ENCODE results near the gene PTPN11. TPM values are rescaled to one million over a fixed set of nuclear protein-coding genes. Genes with fewer than 3 reads are reported as not detected.
"Not testable (repeated sequence)": the region's sequence is repeated elsewhere in the genome, so short reads cannot be mapped to it uniquely, and the experiment has no call there.

Gene PTPN11
- total and polyA plus RNA-seq, 2 experiments from 2014 or later, result 78.0 to 89.5 TPM

DNA sequence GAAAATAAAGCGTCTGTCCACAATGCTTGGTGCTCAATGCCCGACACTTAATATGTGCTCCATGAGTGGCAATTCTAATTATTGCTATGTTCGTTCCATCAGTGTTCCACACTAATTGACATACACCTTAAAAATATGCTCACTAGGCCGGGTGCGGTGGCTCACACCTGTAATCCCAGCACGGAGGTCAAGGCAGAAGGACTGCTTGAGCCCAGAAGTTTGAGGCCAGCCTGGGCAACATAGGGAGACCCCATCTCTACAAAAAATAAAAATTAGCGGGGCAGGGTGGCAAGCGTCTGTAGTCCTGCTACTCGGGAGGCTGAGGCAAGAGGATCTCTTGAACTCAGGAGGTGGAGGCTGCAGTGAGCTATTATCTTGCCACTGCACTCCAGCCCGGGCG, 35.9 kb upstream of the PTPN11 start:
- H3K9me2 ChIP-seq (ENCODE audit: insufficient read depth), result no peaks in the 10 kb centered on the region
- peak overlapping the region; percentile 80 for H3K9ac ChIP-seq
- no peaks in the 10 kb centered on the region for H4K20me1 ChIP-seq (ENCODE audit: insufficient read depth)
- peak overlapping the region; percentile 89 for H3K4me3 ChIP-seq
- peak overlapping the region; percentile 100 for H2AFZ ChIP-seq
- in situ Hi-C loops (cut with MboI), result loop anchor here (10.0 to 25.0 kb wide), 2 partner anchors 168 to 446 kb away; no protein-coding TSS in a partner anchor
- no peak for DNase-seq
- peaks cover 3% of the 10 kb centered on the region; the same call in 1 of the 2 replicates for H3F3A ChIP-seq (ENCODE audit: insufficient read depth)
- H3K4me1 ChIP-seq (ENCODE audit: insufficient read depth), result peaks cover 15% of the 10 kb centered on the region; the same call in 1 of the 2 replicates
- H3K9me3 ChIP-seq (ENCODE audit: low read depth), result no peaks in the 10 kb centered on the region
- H3K27ac ChIP-seq, result peak overlapping the region; percentile 24; the same call in 1 of the 2 replicates
- no peaks in the 10 kb centered on the region for H3K27me3 ChIP-seq (replicated peaks; ENCODE audit: insufficient read depth)
- peaks cover 40% of the 10 kb centered on the region for H3K79me2 ChIP-seq (ENCODE audit: insufficient read depth)
- peak overlapping the region; percentile 90 for H3K4me2 ChIP-seq (ENCODE audit: unreplicated experiment)
- 85 to 86% methylated on average over 11 of the region's 11 CpGs for WGBS, 2 experiments (ENCODE audit: low coverage in 1 of 2, low lambda C conversion rate in 2 of 2, missing lambda C conversion rate in 2 of 2)
- no peaks in the 10 kb centered on the region for H3K36me3 ChIP-seq (ENCODE audit: low read depth)
- no peak for TF ChIP-seq EZH2phosphoT487 (IDR thresholded peaks at IDR 0.05; ENCODE audit: insufficient read depth, low read depth)
- TF ChIP-seq EZH2 (IDR thresholded peaks at IDR 0.05; ENCODE audit: insufficient read depth, poor library complexity, severe bottlenecking), result no peak

DNA sequence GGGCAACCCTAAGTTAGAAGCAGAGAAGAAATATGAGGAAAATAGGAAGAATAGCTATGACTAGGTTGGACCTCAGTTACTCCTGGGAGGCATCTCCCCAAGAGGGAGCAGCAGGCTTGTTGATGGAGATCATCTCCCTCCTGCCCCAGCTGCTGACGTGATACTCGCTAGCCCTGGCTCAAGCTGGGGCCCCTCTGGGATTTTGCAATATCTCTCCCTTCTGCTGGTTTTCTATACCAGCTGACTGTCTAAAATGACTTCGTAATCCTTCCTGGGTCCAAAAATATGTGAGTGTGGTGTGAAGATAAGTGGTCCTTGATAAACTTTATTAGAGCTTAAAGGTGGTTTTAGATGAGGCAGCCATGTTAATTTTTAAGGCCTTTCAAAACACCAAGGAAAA, 32.0 kb upstream of the PTPN11 start:
- Histone ChIP-seq H3K27me3 (replicated peaks; ENCODE audit: insufficient read depth) (no peaks in the 10 kb centered on the region), H2AFZ (peak overlapping the region; percentile 87), H3K79me2 (ENCODE audit: insufficient read depth) (peaks cover 1% of the 10 kb centered on the region; the same call in 1 of the 2 replicates), H3K4me1 (ENCODE audit: insufficient read depth) (peaks cover 8% of the 10 kb centered on the region; the same call in 1 of the 2 replicates), H3K9me3 (ENCODE audit: low read depth) (no peaks in the 10 kb centered on the region), H3K27ac (peak overlapping the region; percentile 45), H3K4me2 (ENCODE audit: unreplicated experiment) (peak overlapping the region; percentile 85), H4K20me1 (ENCODE audit: insufficient read depth) (no peaks in the 10 kb centered on the region), H3K4me3 (no peak overlapping the region), H3K36me3 (ENCODE audit: low read depth) (no peaks in the 10 kb centered on the region), H3K9ac (peak overlapping the region; percentile 33; the same call in 1 of the 2 replicates), H3F3A (ENCODE audit: insufficient read depth) (peaks cover 3% of the 10 kb centered on the region; the same call in 1 of the 2 replicates), H3K9me2 (ENCODE audit: insufficient read depth) (no peaks in the 10 kb centered on the region)
- DNase-seq, result peak; percentile 74
- TF ChIP-seq EZH2phosphoT487 (IDR thresholded peaks at IDR 0.05; ENCODE audit: insufficient read depth, low read depth) (no peak), EZH2 (IDR thresholded peaks at IDR 0.05; ENCODE audit: insufficient read depth, poor library complexity, severe bottlenecking) (no peak)
- WGBS, 2 experiments (ENCODE audit: low coverage in 1 of 2, low lambda C conversion rate in 2 of 2, missing lambda C conversion rate in 2 of 2), result 37 to 40% methylated on average over 3 of the region's 3 CpGs
- in situ Hi-C loops (cut with MboI), result loop anchor here (10.0 to 25.0 kb wide), 2 partner anchors 172 to 449 kb away; no protein-coding TSS in a partner anchor

DNA sequence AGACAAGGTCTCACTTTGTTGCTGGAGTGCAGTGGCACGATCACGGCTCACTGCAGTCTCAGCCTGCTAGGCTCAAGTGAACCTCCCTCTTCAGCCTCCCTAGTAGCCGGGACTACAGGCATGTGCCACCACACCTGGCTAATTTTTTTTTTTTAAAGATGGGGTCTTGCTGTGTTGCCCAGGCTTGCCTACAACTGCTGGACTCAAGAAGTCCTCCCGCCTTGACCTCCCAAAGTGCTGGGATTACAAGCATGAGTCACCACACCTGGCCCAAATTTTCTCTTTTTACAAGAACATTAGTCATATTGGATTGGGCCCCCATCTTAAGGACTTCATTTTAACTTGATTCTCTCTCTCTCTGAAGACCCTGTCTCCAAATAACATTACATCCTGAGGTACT, 29.5 kb upstream of the PTPN11 start:
- Histone ChIP-seq H3K27me3 (replicated peaks; ENCODE audit: insufficient read depth) (no peaks in the 10 kb centered on the region), H3K27ac (no peak overlapping the region), H3K4me2 (ENCODE audit: unreplicated experiment) (no peak overlapping the region), H3K79me2 (ENCODE audit: insufficient read depth) (no peaks in the 10 kb centered on the region), H3K4me1 (ENCODE audit: insufficient read depth) (peaks cover 8% of the 10 kb centered on the region; the same call in 1 of the 2 replicates), H3K9me3 (ENCODE audit: low read depth) (no peaks in the 10 kb centered on the region), H2AFZ (no peak overlapping the region), H3F3A (ENCODE audit: insufficient read depth) (peaks cover 3% of the 10 kb centered on the region; the same call in 1 of the 2 replicates), H3K9me2 (ENCODE audit: insufficient read depth) (no peaks in the 10 kb centered on the region), H3K36me3 (ENCODE audit: low read depth) (no peaks in the 10 kb centered on the region), H3K9ac (no peak overlapping the region), H4K20me1 (ENCODE audit: insufficient read depth) (no peaks in the 10 kb centered on the region), H3K4me3 (no peak overlapping the region)
- in situ Hi-C loops (cut with MboI), result loop anchor here (10.0 to 25.0 kb wide), 2 partner anchors 174 to 452 kb away; no protein-coding TSS in a partner anchor
- no peak for DNase-seq
- 80 to 85% methylated on average over 4 of the region's 4 CpGs for WGBS, 2 experiments (ENCODE audit: low coverage in 1 of 2, low lambda C conversion rate in 2 of 2, missing lambda C conversion rate in 2 of 2)
- TF ChIP-seq EZH2 (IDR thresholded peaks at IDR 0.05; ENCODE audit: insufficient read depth, poor library complexity, severe bottlenecking) (no peak), EZH2phosphoT487 (IDR thresholded peaks at IDR 0.05; ENCODE audit: insufficient read depth, low read depth) (no peak)

DNA sequence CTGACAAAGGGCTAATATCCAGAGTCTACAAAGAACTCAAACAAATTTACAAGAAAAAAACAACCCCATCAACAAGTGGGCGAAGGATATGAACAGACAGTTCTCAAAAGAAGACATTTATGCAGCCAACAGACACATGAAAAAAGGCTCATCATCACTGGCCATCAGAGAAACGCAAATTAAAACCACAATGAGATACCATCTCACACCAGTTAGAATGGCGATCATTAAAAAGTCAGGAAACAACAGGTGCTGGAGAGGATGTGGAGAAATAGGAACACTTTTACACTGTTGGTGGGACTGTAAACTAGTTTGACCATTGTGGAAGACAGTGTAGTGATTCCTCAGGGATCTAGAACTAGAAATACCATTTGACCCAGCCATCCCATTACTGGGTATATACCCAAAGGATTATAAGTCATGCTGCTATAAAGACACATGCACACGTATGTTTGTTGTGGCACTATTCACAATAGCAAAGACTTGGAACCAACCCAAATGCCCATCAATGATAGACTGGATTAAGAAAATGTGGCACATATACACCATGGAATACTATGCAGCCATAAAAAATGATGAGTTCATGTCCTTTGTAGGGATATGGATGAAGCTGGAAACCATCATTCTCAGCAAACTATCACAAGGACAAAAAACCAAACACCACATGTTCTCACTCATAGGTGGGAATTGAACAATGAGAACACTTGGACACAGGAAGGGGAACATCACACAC, 28.7 kb upstream of the PTPN11 start:
- not testable (repeated sequence) for H3K4me2 ChIP-seq (ENCODE audit: unreplicated experiment); DNase-seq; H3K9me2 ChIP-seq (ENCODE audit: insufficient read depth); H3K9me3 ChIP-seq (ENCODE audit: low read depth); H3F3A ChIP-seq (ENCODE audit: insufficient read depth); H3K4me1 ChIP-seq (ENCODE audit: insufficient read depth); H3K4me3 ChIP-seq; H3K79me2 ChIP-seq (ENCODE audit: insufficient read depth); H3K9ac ChIP-seq; H3K36me3 ChIP-seq (ENCODE audit: low read depth); H4K20me1 ChIP-seq (ENCODE audit: insufficient read depth); H3K27me3 ChIP-seq (replicated peaks; ENCODE audit: insufficient read depth); H2AFZ ChIP-seq; H3K27ac ChIP-seq
- in situ Hi-C loops (cut with MboI), result loop anchor here (10.0 to 25.0 kb wide), 2 partner anchors 175 to 453 kb away; no protein-coding TSS in a partner anchor
- 87 to 91% methylated on average over 3 to 4 of the region's 4 CpGs for WGBS, 2 experiments (ENCODE audit: low coverage in 1 of 2, low lambda C conversion rate in 2 of 2, missing lambda C conversion rate in 2 of 2)
